AG10803 (cell line): Measurements from ENCODE around the gene ZBED2.
A peak's percentile ranks its signal among the peaks of the same experiment; 100 is the strongest.

Experiments used
- DNase-seq: peaks from one replicate; pipeline ENCODE4 v3.0.0; 2010; ENCODE audit warnings: low read depth
- H3K4me3 ChIP-seq: 2 replicates; pipeline ENCODE4 v1.5.1; 2011; ENCODE audit warnings: mild to moderate bottlenecking, low read length, control low read depth
- CTCF ChIP-seq: conservative IDR thresholded peaks from 2 replicates; pipeline ENCODE4 v1.5.1; 2011; ENCODE audit warnings: mild to moderate bottlenecking, low read length, control low read depth, inconsistent platforms

ZBED2 gene

GRCh38 chr3:111619833-111620232 is 24.7 kb upstream of the ZBED2 start:
- TF ChIP-seq CTCF = no peak
- H3K4me3 ChIP-seq = no peak overlapping the region
- no peak for DNase-seq

GRCh38 chr3:111618945-111619344 is 23.8 kb upstream of the ZBED2 start:
- no peak for TF ChIP-seq CTCF
- no peak overlapping the region for H3K4me3 ChIP-seq
- no peak for DNase-seq

- no peak for DNase-seq
- no peak for TF ChIP-seq CTCF
- H3K4me3 ChIP-seq = no peak overlapping the region
Measured at GRCh38 chr3:111617912-111618601, 22.9 kb upstream of the ZBED2 start.

- no peak for TF ChIP-seq CTCF
- no peak overlapping the region for H3K4me3 ChIP-seq
- DNase-seq = no peak
Measured at GRCh38 chr3:111617406-111617805, 22.3 kb upstream of the ZBED2 start.

GRCh38 chr3:111616417-111617105 is 21.4 kb upstream of the ZBED2 start:
- H3K4me3 ChIP-seq = no peak overlapping the region
- peak; percentile 22 for TF ChIP-seq CTCF
- DNase-seq = peak; percentile 18

GRCh38 chr3:111615880-111616279 is 20.7 kb upstream of the ZBED2 start:
- DNase-seq = no peak
- TF ChIP-seq CTCF = no peak

GRCh38 chr3:111613294-111613693 is 18.1 kb upstream of the ZBED2 start:
- DNase-seq = no peak
- TF ChIP-seq CTCF = no peak
- no peak overlapping the region for H3K4me3 ChIP-seq

More at GRCh38 chr3:111615880-111616279, 20.7 kb upstream of the ZBED2 start:
- H3K4me3 ChIP-seq = no peak overlapping the region
